Activated naive CD4-positive, alpha-beta T cell treated with anti-CD3 and anti-CD28 coated beads for 36 hours (primary cell): Measurements from ENCODE around the gene BAG5. TPM values are rescaled to one million over a fixed set of nuclear protein-coding genes. Genes with fewer than 3 reads are reported as not detected.

Source experiments
- CTCF ChIA-PET: fragments of 350-600 bp; sonication (Branson Sonifier 250); formaldehyde crosslinking; loops from one replicate; lab custom pipeline; 2021; ENCODE audit warnings: antibody characterized with exemption; lab: Charles Lee
- DNase-seq: peaks from one replicate; pipeline ENCODE4 v3.0.0-alpha.2; 2020
- H3K27ac Mint-ChIP-seq: one replicate; pipeline ENCODE4 v1.8.0; 2021; ENCODE audit warnings: mild to moderate bottlenecking, mixed read lengths
- H3K27me3 Mint-ChIP-seq: one replicate; pipeline ENCODE4 v1.8.0; 2021; ENCODE audit warnings: low read depth, mixed read lengths
- H3K36me3 Mint-ChIP-seq: one replicate; pipeline ENCODE4 v1.8.0; 2021; ENCODE audit warnings: low read depth, mixed read lengths
- H3K4me1 Mint-ChIP-seq: one replicate; pipeline ENCODE4 v1.8.0; 2021; ENCODE audit warnings: low read depth, mixed read lengths
- H3K4me3 Mint-ChIP-seq: one replicate; pipeline ENCODE4 v1.8.0; 2021; ENCODE audit warnings: mild to moderate bottlenecking, moderate library complexity, mixed read lengths
- H3K9me3 Mint-ChIP-seq: one replicate; pipeline ENCODE4 v1.8.0; 2021; ENCODE audit warnings: mixed read lengths
- intact Hi-C: fragments of 100-400 bp; cut with micrococcal nuclease; formaldehyde crosslinking; loops from one replicate; pipeline ENCODE4 v1.15.1; 2023
- total RNA-seq, 2 experiments: library from RNA; stranded (reverse); gene quantifications; one replicate each; pipeline ENCODE4 v1.2.3, GENCODE V29; 2021

Gene BAG5
- total RNA-seq, 2 experiments from 2014 or later, result 15.5 to 16.6 TPM

- peaks cover 13% of the 10 kb centered on the region for H3K4me1 Mint-ChIP-seq
- no peaks in the 10 kb centered on the region for H3K9me3 Mint-ChIP-seq
- no peak within 1 kb of the TSS for H3K27ac Mint-ChIP-seq
- DNase-seq, result no peak
- H3K4me3 Mint-ChIP-seq, result peak within 1 kb of the TSS; percentile 39
- intact Hi-C loops, result no loop called here
- CTCF ChIA-PET, result no interaction called here
- peaks cover 8% of the 10 kb centered on the region for H3K27me3 Mint-ChIP-seq
- no peaks in the 10 kb centered on the region for H3K36me3 Mint-ChIP-seq
These were observed 39.5 kb downstream of the BAG5 start, which contains the start of gene CKB for GRCh38 chr14:103522649-103523574. Gene CKB (minus strand): TSS chr14:103522830. CDS start chr14:103522493, 337 bp downstream.

GRCh38 chr14:103521951-103522563, 40.4 kb downstream of the BAG5 start:
- H3K27me3 Mint-ChIP-seq, result peaks cover 8% of the 10 kb centered on the region
- H3K4me3 Mint-ChIP-seq, result peak overlapping the region; percentile 39
- H3K4me1 Mint-ChIP-seq, result peaks cover 7% of the 10 kb centered on the region
- CTCF ChIA-PET, result interaction anchor here (0.6 kb wide), 1 partner anchor 165 kb away, joined by 3 read pairs; no protein-coding TSS in a partner anchor
- DNase-seq, result no peak
- intact Hi-C loops, result no loop called here
- no peaks in the 10 kb centered on the region for H3K9me3 Mint-ChIP-seq
- no peaks in the 10 kb centered on the region for H3K36me3 Mint-ChIP-seq
- H3K27ac Mint-ChIP-seq, result no peak overlapping the region

DNA sequence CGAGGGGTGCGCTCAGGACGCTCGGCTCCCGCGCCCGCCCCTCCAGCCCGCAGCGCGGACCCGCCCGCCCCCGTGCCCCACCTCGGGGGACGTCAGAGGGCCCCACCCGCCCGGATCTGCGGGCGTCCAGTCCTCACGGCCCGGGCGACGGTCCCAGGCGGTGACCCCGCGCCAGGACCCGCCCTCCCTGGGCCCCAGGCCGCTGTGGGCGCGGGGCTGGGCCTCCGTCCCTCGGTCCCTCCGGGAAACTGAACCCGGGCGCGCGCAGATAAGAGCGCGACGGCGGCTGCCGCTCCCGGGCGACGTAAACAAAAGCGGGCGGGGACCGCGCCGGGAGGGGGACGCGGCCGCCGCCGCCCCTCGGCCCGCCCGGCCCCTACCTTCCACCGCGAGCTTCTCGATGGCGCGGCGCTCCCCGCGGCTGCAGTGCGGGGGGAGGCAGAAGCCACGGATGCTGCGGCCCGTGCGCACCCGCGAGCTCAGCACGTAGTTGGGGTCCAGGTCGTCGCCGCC, 41.0 kb downstream of the BAG5 start:
- CTCF ChIA-PET, result interaction anchor here (1.2 to 1.4 kb wide), 2 partner anchors 8 to 26 kb away, joined by 4 to 9 read pairs; partner anchors contain the start of gene TRMT61A
- Mint-ChIP-seq H3K36me3 (no peaks in the 10 kb centered on the region), H3K9me3 (no peaks in the 10 kb centered on the region), H3K4me3 (no peak overlapping the region), H3K4me1 (peaks cover 4% of the 10 kb centered on the region), H3K27ac (no peak overlapping the region), H3K27me3 (peaks cover 8% of the 10 kb centered on the region)
- DNase-seq, result no peak
- intact Hi-C loops, result no loop called here

GRCh38 chr14:103520657-103521437, 41.6 kb downstream of the BAG5 start:
- Mint-ChIP-seq H3K4me3 (peak overlapping the region; percentile 56), H3K27me3 (peaks cover 8% of the 10 kb centered on the region), H3K9me3 (no peaks in the 10 kb centered on the region), H3K27ac (no peak overlapping the region), H3K36me3 (no peaks in the 10 kb centered on the region), H3K4me1 (peaks cover 4% of the 10 kb centered on the region)
- CTCF ChIA-PET, result interaction anchor here (1.2 to 1.4 kb wide), 2 partner anchors 9 to 26 kb away, joined by 4 to 9 read pairs; partner anchors contain the start of gene TRMT61A
- intact Hi-C loops, result no loop called here
- DNase-seq, result peak; percentile 61

DNA sequence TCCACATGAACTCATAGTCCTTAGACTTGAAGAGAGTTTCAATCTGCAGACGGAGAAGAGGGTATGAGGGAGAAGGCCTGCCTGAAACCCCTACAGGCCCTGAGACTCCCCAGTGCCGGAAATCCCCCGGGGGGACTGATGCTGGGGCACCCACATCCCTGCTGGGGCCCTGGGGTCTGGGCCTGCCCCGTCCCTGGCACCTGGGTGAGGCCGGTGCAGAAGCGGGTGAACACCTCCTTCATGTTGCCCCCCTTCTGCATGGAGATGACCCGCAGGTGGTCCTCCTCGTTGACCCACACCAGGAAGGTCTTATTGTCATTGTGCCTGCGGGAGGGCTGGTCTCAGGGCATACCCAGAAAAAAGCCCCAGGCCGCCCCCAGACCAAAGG, 42.2 kb downstream of the BAG5 start:
- H3K27ac Mint-ChIP-seq, result no peak overlapping the region
- H3K4me1 Mint-ChIP-seq, result peaks cover 4% of the 10 kb centered on the region
- CTCF ChIA-PET, result interaction anchor here (1.2 to 1.4 kb wide), 2 partner anchors 9 to 27 kb away, joined by 4 to 9 read pairs; partner anchors contain the start of gene TRMT61A
- intact Hi-C loops, result no loop called here
- peaks cover 8% of the 10 kb centered on the region for H3K27me3 Mint-ChIP-seq
- H3K36me3 Mint-ChIP-seq, result no peaks in the 10 kb centered on the region
- DNase-seq, result no peak
- H3K4me3 Mint-ChIP-seq, result no peak overlapping the region
- no peaks in the 10 kb centered on the region for H3K9me3 Mint-ChIP-seq

- peaks cover 8% of the 10 kb centered on the region for H3K27me3 Mint-ChIP-seq
- H3K4me3 Mint-ChIP-seq, result no peak overlapping the region
- CTCF ChIA-PET, result interaction anchor here (1.5 to 2.1 kb wide), 3 partner anchors 9 to 26 kb away, joined by 6 to 13 read pairs (median 7); partner anchors contain the start of gene TRMT61A
- intact Hi-C loops, result no loop called here
- no peaks in the 10 kb centered on the region for H3K9me3 Mint-ChIP-seq
- no peak for DNase-seq
- no peak overlapping the region for H3K27ac Mint-ChIP-seq
- H3K4me1 Mint-ChIP-seq, result peaks cover 4% of the 10 kb centered on the region
- H3K36me3 Mint-ChIP-seq, result no peaks in the 10 kb centered on the region
These were observed 42.6 kb downstream of the BAG5 start for GRCh38 chr14:103519837-103520212.

GRCh38 chr14:103519043-103519836, 43.2 kb downstream of the BAG5 start:
- intact Hi-C loops, result no loop called here
- Mint-ChIP-seq H3K36me3 (no peaks in the 10 kb centered on the region), H3K9me3 (no peaks in the 10 kb centered on the region), H3K27ac (no peak overlapping the region), H3K4me3 (no peak overlapping the region), H3K4me1 (peaks cover 4% of the 10 kb centered on the region), H3K27me3 (peaks cover 8% of the 10 kb centered on the region)
- no peak for DNase-seq
- CTCF ChIA-PET, result interaction anchor here (0.6 to 2.1 kb wide), 20 partner anchors 10 to 1149 kb away, joined by 3 to 14 read pairs (median 5); partner anchors contain the start of gene TRMT61A

DNA sequence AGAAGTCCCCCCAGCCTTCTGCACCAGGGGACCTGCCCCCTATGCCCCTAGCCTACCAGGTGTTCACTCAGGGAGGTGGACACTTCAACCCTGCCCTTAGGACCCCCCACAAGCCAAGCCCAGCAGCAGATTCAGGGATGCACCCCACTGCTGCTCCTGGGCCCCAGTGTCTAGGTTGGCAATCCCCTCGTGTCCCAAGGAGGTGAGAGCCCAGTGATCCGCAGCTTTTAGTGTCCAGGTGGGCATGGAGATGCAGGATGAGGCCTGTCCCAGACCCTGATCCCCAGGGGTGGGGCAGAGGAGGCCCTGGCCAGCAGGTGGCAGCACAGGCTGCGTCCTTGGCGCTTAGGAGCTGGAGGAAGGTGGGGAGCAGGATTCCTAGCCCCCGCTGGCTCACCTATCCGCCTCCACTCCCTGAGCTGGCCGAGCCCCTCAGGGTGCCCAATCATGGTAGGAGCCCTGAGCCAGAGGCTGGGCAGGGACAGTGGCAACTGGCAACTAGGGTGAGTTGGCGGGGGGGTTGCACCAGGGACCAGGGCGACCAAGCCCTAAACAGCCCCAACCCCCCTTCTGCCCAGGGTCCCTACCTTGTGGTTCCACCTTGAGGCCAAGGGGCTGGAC, 43.9 kb downstream of the BAG5 start:
- Mint-ChIP-seq H3K36me3 (no peaks in the 10 kb centered on the region), H3K27ac (no peak overlapping the region), H3K4me1 (peaks cover 4% of the 10 kb centered on the region), H3K27me3 (peaks cover 5% of the 10 kb centered on the region), H3K9me3 (no peaks in the 10 kb centered on the region), H3K4me3 (no peak overlapping the region)
- intact Hi-C loops, result loop anchor here (1.0 kb wide), 1 partner anchor 29 kb away; no protein-coding TSS in a partner anchor
- CTCF ChIA-PET, result interaction anchor here (0.6 to 2.1 kb wide), 20 partner anchors 9 to 1149 kb away, joined by 3 to 14 read pairs (median 5); partner anchors contain the start of gene TRMT61A
- peak; percentile 66 for DNase-seq

DNA sequence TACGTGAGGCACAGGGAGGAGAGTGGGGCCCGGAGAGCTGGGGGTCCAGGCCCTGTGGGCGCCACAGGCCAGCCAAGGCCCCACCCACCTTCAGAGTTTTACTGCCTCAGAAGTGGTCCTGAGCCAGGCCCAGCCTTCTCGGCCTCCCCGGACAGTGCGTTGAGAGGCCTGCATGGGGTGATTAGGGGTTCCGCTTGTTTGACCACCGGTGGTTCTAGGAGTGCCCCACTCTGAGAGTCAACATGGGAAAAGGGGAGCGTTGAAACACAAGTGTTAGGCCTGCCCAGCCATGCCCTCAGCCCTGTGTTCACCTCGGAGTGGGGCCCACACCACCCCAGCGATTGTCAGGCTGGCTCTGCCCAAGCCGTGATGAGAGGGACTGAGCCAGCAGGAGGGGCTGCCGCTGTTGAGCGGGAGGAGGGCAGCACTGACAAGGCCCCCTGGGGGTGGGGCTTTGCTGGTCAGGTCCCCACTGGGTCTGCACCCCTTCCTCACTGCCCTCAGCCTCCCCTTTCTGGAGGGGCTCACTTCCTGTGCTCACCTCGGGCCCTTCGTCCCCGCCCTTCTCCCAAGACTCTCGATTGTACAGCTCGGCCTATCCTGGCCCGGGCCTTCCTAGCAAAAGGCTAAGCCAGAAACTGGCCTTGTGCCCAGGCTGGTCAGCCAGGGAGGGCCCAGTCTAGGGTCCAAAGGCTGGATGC, 44.6 kb downstream of the BAG5 start:
- CTCF ChIA-PET, result interaction anchor here (0.9 to 2.1 kb wide), 17 partner anchors 8 to 44 kb away, joined by 3 to 14 read pairs (median 6); partner anchors contain the start of gene TRMT61A
- no peaks in the 10 kb centered on the region for H3K9me3 Mint-ChIP-seq
- H3K27ac Mint-ChIP-seq, result no peak overlapping the region
- no peak overlapping the region for H3K4me3 Mint-ChIP-seq
- no peak for DNase-seq
- H3K27me3 Mint-ChIP-seq, result peaks cover 3% of the 10 kb centered on the region
- H3K36me3 Mint-ChIP-seq, result no peaks in the 10 kb centered on the region
- peaks cover 4% of the 10 kb centered on the region for H3K4me1 Mint-ChIP-seq
- intact Hi-C loops, result loop anchor here (1.0 kb wide), 1 partner anchor 29 kb away; no protein-coding TSS in a partner anchor

GRCh38 chr14:103517174-103517566, 45.3 kb downstream of the BAG5 start:
- peaks cover 3% of the 10 kb centered on the region for H3K27me3 Mint-ChIP-seq
- CTCF ChIA-PET, result interaction anchor here (0.9 to 2.0 kb wide), 3 partner anchors 12 to 37 kb away, joined by 3 to 9 read pairs (median 4); partner anchors contain the start of gene TRMT61A
- DNase-seq, result no peak
- intact Hi-C loops, result no loop called here
- H3K4me3 Mint-ChIP-seq, result no peak overlapping the region
- H3K27ac Mint-ChIP-seq, result no peak overlapping the region
- H3K9me3 Mint-ChIP-seq, result no peaks in the 10 kb centered on the region
- H3K4me1 Mint-ChIP-seq, result peaks cover 4% of the 10 kb centered on the region
- no peaks in the 10 kb centered on the region for H3K36me3 Mint-ChIP-seq
